GM19099 (cell line): ENCODE results near the gene APBB1IP.

Experiments used
- POLR2A ChIP-seq: IDR thresholded peaks from 3 replicates; pipeline ENCODE4 v1.6.1; 2011; ENCODE audit warnings: low read depth; ENCODE audit not compliant: insufficient read length; ENCODE audit errors: extremely low read depth

APBB1IP gene

GRCh38 chr10:26457088-26457487 is 18.9 kb downstream of the APBB1IP start:
- no peak for TF ChIP-seq POLR2A

GRCh38 chr10:26460736-26461135 is 22.6 kb downstream of the APBB1IP start:
- TF ChIP-seq POLR2A: no peak

- no peak for TF ChIP-seq POLR2A
Observed at GRCh38 chr10:26463986-26464385, 25.8 kb downstream of the APBB1IP start.

GRCh38 chr10:26464632-26465280 is 26.6 kb downstream of the APBB1IP start:
- no peak for TF ChIP-seq POLR2A

- TF ChIP-seq POLR2A: no peak
Observed at GRCh38 chr10:26467639-26468038, 29.5 kb downstream of the APBB1IP start.

- no peak for TF ChIP-seq POLR2A
Observed at GRCh38 chr10:26468291-26468690, 30.1 kb downstream of the APBB1IP start.

GRCh38 chr10:26468700-26469099 is 30.6 kb downstream of the APBB1IP start:
- TF ChIP-seq POLR2A: no peak

GRCh38 chr10:26472492-26472778 is 34.3 kb downstream of the APBB1IP start:
- no peak for TF ChIP-seq POLR2A

GRCh38 chr10:26474026-26474425 is 35.9 kb downstream of the APBB1IP start:
- no peak for TF ChIP-seq POLR2A

GRCh38 chr10:26475386-26475785 is 37.2 kb downstream of the APBB1IP start:
- TF ChIP-seq POLR2A: no peak

- TF ChIP-seq POLR2A: no peak
Observed at GRCh38 chr10:26477501-26477900, 39.4 kb downstream of the APBB1IP start.

- no peak for TF ChIP-seq POLR2A
Observed at GRCh38 chr10:26478061-26478460, 39.9 kb downstream of the APBB1IP start.

- TF ChIP-seq POLR2A: no peak
Observed at GRCh38 chr10:26479766-26480492, 41.8 kb downstream of the APBB1IP start.

GRCh38 chr10:26481315-26481692 is 43.2 kb downstream of the APBB1IP start:
- no peak for TF ChIP-seq POLR2A

GRCh38 chr10:26481914-26482550 is 43.9 kb downstream of the APBB1IP start:
- TF ChIP-seq POLR2A: no peak

- TF ChIP-seq POLR2A: no peak
Observed at GRCh38 chr10:26483554-26483953, 45.4 kb downstream of the APBB1IP start.
